H9 (cell line): ENCODE results near the gene SOSTDC1. TPM values are rescaled to one million over a fixed set of nuclear protein-coding genes. Genes with fewer than 3 reads are reported as not detected.

ENCODE experiments used
- DNase-seq: peaks from one replicate; pipeline ENCODE4 v3.0.0-alpha.2; 2017
- H2AFZ ChIP-seq: one replicate; pipeline ENCODE4 v1.6.1; 2013; ENCODE audit warnings: mild to moderate bottlenecking, low read length, control low read depth, moderate library complexity
- H2AK5ac ChIP-seq: 2 replicates; pipeline ENCODE4 v1.6.1; 2013; ENCODE audit warnings: low read length, control low read depth, mixed read lengths; ENCODE audit not compliant: insufficient read length
- H2BK120ac ChIP-seq: one replicate; pipeline ENCODE4 v1.6.1; 2013; ENCODE audit warnings: low read depth, mild to moderate bottlenecking, low read length, control low read depth, inconsistent platforms; ENCODE audit not compliant: poor library complexity, severe bottlenecking
- H2BK12ac ChIP-seq: 2 replicates; pipeline ENCODE4 v1.6.1; 2013; ENCODE audit warnings: low read length, control low read depth, mixed read lengths, low read depth; ENCODE audit not compliant: insufficient read length
- H2BK15ac ChIP-seq: 2 replicates; pipeline ENCODE4 v1.6.1; 2013; ENCODE audit warnings: low read depth, low read length, control low read depth
- H2BK20ac ChIP-seq: one replicate; pipeline ENCODE4 v1.6.1; 2013; ENCODE audit warnings: low read depth, mild to moderate bottlenecking, low read length, control low read depth, inconsistent platforms; ENCODE audit not compliant: poor library complexity, severe bottlenecking
- H2BK5ac ChIP-seq: 2 replicates; pipeline ENCODE4 v1.6.1; 2013; ENCODE audit warnings: low read length, control low read depth, mixed read lengths; ENCODE audit not compliant: insufficient read length
- H3K14ac ChIP-seq: 2 replicates; pipeline ENCODE4 v1.6.1; 2013; ENCODE audit warnings: low read length, control low read depth; ENCODE audit not compliant: insufficient read depth
- H3K18ac ChIP-seq: 2 replicates; pipeline ENCODE4 v1.6.1; 2013; ENCODE audit warnings: low read depth, mild to moderate bottlenecking, mixed read lengths, low read length, control low read depth; ENCODE audit not compliant: insufficient read length
- H3K23ac ChIP-seq: 2 replicates; pipeline ENCODE4 v1.6.1; 2013; ENCODE audit warnings: low read length, control low read depth, mixed read lengths, low read depth; ENCODE audit not compliant: insufficient read length
- H3K23me2 ChIP-seq: 2 replicates; pipeline ENCODE4 v1.6.1; 2013; ENCODE audit warnings: low read depth, mild to moderate bottlenecking, mixed read lengths, low read length, control low read depth; ENCODE audit not compliant: insufficient read length, poor library complexity, severe bottlenecking
- H3K27ac ChIP-seq: 2 replicates; pipeline ENCODE4 v1.5.1; 2013; ENCODE audit warnings: low read length, control low read depth, mixed read lengths, low read depth; ENCODE audit not compliant: insufficient read length
- H3K27me3 ChIP-seq: 2 replicates; pipeline ENCODE4 v1.6.1; 2013; ENCODE audit warnings: low read length, control low read depth, inconsistent platforms; ENCODE audit not compliant: insufficient read depth
- H3K4ac ChIP-seq: 2 replicates; pipeline ENCODE4 v1.6.1; 2013; ENCODE audit warnings: low read depth, mild to moderate bottlenecking, control low read depth, inconsistent platforms, low read length, moderate library complexity
- H3K4me1 ChIP-seq: 2 replicates; pipeline ENCODE4 v1.6.1; 2013; ENCODE audit warnings: low read length, control low read depth, inconsistent platforms; ENCODE audit not compliant: insufficient read depth
- H3K4me2 ChIP-seq: 2 replicates; pipeline ENCODE4 v1.6.1; 2013; ENCODE audit warnings: low read length, control low read depth, mixed read lengths; ENCODE audit not compliant: insufficient read length, insufficient read depth
- H3K56ac ChIP-seq: 2 replicates; pipeline ENCODE4 v1.6.1; 2013; ENCODE audit warnings: low read depth, mild to moderate bottlenecking, mixed read lengths, low read length, control low read depth; ENCODE audit not compliant: insufficient read length
- H3K79me1 ChIP-seq: 2 replicates; pipeline ENCODE4 v1.6.1; 2013; ENCODE audit warnings: low read depth, mild to moderate bottlenecking, moderate library complexity, low read length, control low read depth, inconsistent platforms; ENCODE audit not compliant: insufficient read depth, poor library complexity, severe bottlenecking
- H3K79me2 ChIP-seq: 2 replicates; pipeline ENCODE4 v1.6.1; 2013; ENCODE audit warnings: low read length, control low read depth, inconsistent platforms; ENCODE audit not compliant: insufficient read depth
- H3K9ac ChIP-seq: 2 replicates; pipeline ENCODE4 v1.6.1; 2013; ENCODE audit warnings: low read length, control low read depth, mixed read lengths; ENCODE audit not compliant: insufficient read length; ENCODE audit errors: extremely low read depth
- H3K9me3 ChIP-seq: one replicate; pipeline ENCODE4 v1.6.1; 2013; ENCODE audit warnings: low read depth, low read length, inconsistent platforms; ENCODE audit not compliant: control insufficient read depth
- H3T11ph ChIP-seq: one replicate; pipeline ENCODE4 v1.6.1; 2013; ENCODE audit warnings: mild to moderate bottlenecking, low read length, control low read depth, inconsistent platforms
- H4K20me1 ChIP-seq: one replicate; pipeline ENCODE4 v1.6.1; 2013; ENCODE audit not compliant: control insufficient read depth, insufficient read length, insufficient read depth
- H4K5ac ChIP-seq: 2 replicates; pipeline ENCODE4 v1.6.1; 2013; ENCODE audit warnings: low read depth, mild to moderate bottlenecking, mixed read lengths, low read length, control low read depth; ENCODE audit not compliant: insufficient read length
- H4K8ac ChIP-seq: replicated peaks from 2 replicates; pipeline ENCODE4 v1.6.1; 2013; ENCODE audit warnings: low read length, control low read depth, mixed read lengths, low read depth; ENCODE audit not compliant: insufficient read length
- H4K91ac ChIP-seq: 2 replicates; pipeline ENCODE4 v1.6.1; 2013; ENCODE audit warnings: low read depth, mild to moderate bottlenecking, moderate library complexity, mixed read lengths, low read length, control low read depth; ENCODE audit not compliant: insufficient read length
- H3K27ac Mint-ChIP-seq, 3 experiments: 2 replicates in 2 of 3; 3 replicates in 1 of 3; pipeline ENCODE4 v1.8.0; 2020 to 2021; ENCODE audit warnings: mixed read lengths in 3 of 3, mild to moderate bottlenecking in 1 of 3, moderate library complexity in 1 of 3
- H3K27me3 Mint-ChIP-seq: 2 replicates; pipeline ENCODE4 v1.8.0; 2021; ENCODE audit warnings: low read depth, mild to moderate bottlenecking, moderate library complexity, mixed read lengths
- H3K36me3 Mint-ChIP-seq, 3 experiments: 2 replicates in 2 of 3; 3 replicates in 1 of 3; pipeline ENCODE4 v1.8.0; 2020 to 2021; ENCODE audit warnings: low read depth in 3 of 3, mixed read lengths in 3 of 3; ENCODE audit not compliant: insufficient read depth in 1 of 3
- H3K4me1 Mint-ChIP-seq, 2 experiments: 2 replicates each; pipeline ENCODE4 v1.8.0; 2020; ENCODE audit warnings: mixed read lengths in 2 of 2
- H3K4me3 Mint-ChIP-seq, 2 experiments: 2 replicates in 1 of 2; 3 replicates in 1 of 2; pipeline ENCODE4 v1.8.0; 2020 to 2021; ENCODE audit warnings: mild to moderate bottlenecking in 2 of 2, mixed read lengths in 2 of 2, moderate library complexity in 1 of 2
- H3K9me3 Mint-ChIP-seq, 2 experiments: 2 replicates in 1 of 2; 3 replicates in 1 of 2; pipeline ENCODE4 v1.8.0; 2020; ENCODE audit warnings: mild to moderate bottlenecking in 2 of 2, mixed read lengths in 2 of 2, moderate library complexity in 1 of 2
- CTCF ChIP-seq: fragments of 200-600 bp; sonication (generic); conservative IDR thresholded peaks from 3 replicates; pipeline ENCODE4 v1.8.0; 2021; ENCODE audit warnings: antibody characterized with exemption, mild to moderate bottlenecking
- WGBS: extraction: QIAGEN DNeasy Blood & Tissue Kit; methylation state at CpG from one replicate; pipeline ENCODE4 v1.1.7; 2013; ENCODE audit warnings: missing lambda C conversion rate, low lambda C conversion rate, mixed read lengths; ENCODE audit not compliant: insufficient read length; ENCODE audit errors: extremely low coverage; 5-methylcytosine and 5-hydroxymethylcytosine counted together
- total RNA-seq: library from RNA; stranded (reverse); gene quantifications from 2 replicates; pipeline ENCODE4 v1.2.1, GENCODE V29; 2021

The SOSTDC1 gene
- total RNA-seq, 1 experiment from 2014 or later: not detected

GRCh38 chr7:16479161-16479560, 13.6 kb upstream of the SOSTDC1 start:
- H3K4me3 Mint-ChIP-seq: no peak overlapping the region
- Histone ChIP-seq H4K20me1 (no peaks in the 10 kb centered on the region), H2BK12ac (no peak overlapping the region), H2AFZ (no peak overlapping the region), H3K27ac (no peak overlapping the region), H3K27me3 (no peaks in the 10 kb centered on the region), H3K4ac (no peak overlapping the region), H2BK5ac (no peak overlapping the region), H3K23ac (no peak overlapping the region), H3K14ac (no peak overlapping the region), H3K4me1 (no peaks in the 10 kb centered on the region), H2BK20ac (no peak overlapping the region), H2BK120ac (no peak overlapping the region), H4K8ac (no peak overlapping the region), H3K18ac (no peak overlapping the region), H4K91ac (no peak overlapping the region), H3K23me2 (no peaks in the 10 kb centered on the region), H3K9ac (no peak overlapping the region), H2BK15ac (no peak overlapping the region), H3K56ac (no peak overlapping the region), H3K4me2 (no peak overlapping the region), H4K5ac (no peak overlapping the region), H2AK5ac (no peak overlapping the region), H3K79me2 (no peaks in the 10 kb centered on the region), H3T11ph (no peak overlapping the region), H3K79me1 (no peaks in the 10 kb centered on the region), H3K9me3 (no peaks in the 10 kb centered on the region)
- no CpG with 5 or more reads among the region's 4 CpGs for WGBS
- H3K27ac Mint-ChIP-seq: no peak overlapping the region
- no peaks in the 10 kb centered on the region for H3K27me3 Mint-ChIP-seq
- no peak for TF ChIP-seq CTCF
- peaks cover 5 to 6% of the 10 kb centered on the region in 2 experiments for H3K4me1 Mint-ChIP-seq
- no peaks in the 10 kb centered on the region for H3K9me3 Mint-ChIP-seq
- no peaks in the 10 kb centered on the region for H3K36me3 Mint-ChIP-seq
- no peak for DNase-seq
